Hematopoietic multipotent progenitor cell treated with erythropoietin and hydrocortisone succinate and interleukin-3 and kit ligand, for 8 days (in vitro differentiated cells): ENCODE results near the gene C16orf82.
A peak's percentile ranks its signal among the peaks of the same experiment; 100 is the strongest.
"Not testable (repeated sequence)": the region's sequence is repeated elsewhere in the genome, so short reads cannot be mapped to it uniquely, and the experiment has no call there.

Source experiments
- DNase-seq: peaks from one replicate; pipeline ENCODE4 v3.0.0-alpha.2; 2015

The C16orf82 gene

DNA sequence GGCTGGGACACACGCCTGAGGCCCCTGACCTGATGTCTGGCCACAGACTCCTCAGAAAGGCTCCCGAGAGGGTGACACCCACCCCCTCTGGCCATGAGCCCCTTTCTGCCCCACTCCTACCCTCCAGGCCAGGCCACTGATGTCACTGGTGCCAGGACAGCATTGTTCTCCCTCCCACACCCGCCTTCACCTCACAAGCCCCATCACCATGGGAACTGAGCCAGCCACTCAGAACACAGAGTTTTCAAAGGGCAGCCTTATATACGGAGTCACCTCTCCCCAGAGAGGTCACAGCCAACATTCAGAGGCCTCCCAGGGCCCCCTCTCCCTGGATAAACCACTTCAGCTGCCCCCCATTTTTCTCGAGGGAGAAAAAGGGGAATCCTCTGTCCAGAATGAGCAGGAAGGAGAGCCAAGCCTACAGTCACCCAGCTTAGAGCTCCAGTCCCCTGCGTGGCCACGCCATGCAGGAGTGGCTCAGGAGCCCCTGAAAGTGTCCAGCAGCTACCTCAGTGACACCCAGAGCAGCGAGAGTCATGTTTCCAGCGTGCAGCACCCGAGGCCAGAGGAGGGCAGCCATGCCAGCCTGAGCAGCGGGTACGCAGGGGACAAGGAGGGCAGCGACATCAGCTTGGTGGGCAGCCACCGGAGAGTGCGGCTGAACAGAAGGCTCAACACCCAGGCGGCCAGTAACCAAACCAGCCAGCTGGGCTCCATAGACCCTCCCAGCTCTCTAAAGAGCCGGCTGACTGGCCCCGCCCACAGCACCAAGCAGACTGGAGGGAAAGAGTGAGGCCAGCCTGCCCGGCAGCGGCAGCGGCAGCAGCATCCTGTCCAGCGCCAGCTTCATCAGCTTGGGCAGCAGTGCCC is at the start of gene C16orf82:
Gene C16orf82, plus strand, starts transcription at position 260 of the 870 bp plus-strand sequence.
- no peak for DNase-seq

DNA sequence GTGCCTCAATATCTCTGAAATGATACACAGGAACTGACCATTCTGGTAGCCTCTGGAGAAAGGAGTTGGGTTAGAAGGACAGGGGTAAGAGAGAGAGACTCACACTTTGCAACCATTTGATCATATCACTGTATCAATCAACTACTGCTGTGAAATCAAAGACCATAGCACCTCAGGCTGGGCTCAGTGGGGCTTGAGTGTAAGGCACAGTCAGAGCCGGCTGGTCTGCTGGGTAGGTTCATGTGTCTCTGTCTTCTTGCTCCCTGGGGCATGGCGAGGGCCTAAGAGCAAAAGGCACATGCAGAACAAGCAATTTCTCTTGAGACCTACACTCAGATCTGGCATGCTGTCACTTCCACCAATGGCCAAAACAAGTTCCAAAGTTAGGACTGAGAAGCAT is 46.7 kb upstream of the C16orf82 start:
- DNase-seq, result no peak

DNA sequence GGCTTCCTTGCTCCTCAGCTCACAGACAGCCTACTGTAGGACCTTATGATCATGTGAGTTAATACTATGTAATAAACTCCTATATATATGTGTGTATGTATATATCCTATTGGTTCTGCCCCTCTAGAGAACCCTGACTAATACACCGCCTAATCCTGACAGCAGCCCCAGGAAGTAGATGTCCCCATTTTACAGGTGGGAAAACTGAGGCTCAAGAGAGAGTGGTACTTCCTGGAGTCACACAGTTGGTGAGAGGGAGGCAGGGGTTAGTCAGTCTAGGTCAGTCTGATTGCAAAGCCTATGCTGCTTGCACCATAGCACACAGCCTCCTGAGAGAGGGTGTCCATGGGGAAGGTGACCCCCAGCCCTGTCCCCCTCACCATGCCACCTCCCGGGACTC is 42.7 kb upstream of the C16orf82 start:
- DNase-seq, result no peak

DNA sequence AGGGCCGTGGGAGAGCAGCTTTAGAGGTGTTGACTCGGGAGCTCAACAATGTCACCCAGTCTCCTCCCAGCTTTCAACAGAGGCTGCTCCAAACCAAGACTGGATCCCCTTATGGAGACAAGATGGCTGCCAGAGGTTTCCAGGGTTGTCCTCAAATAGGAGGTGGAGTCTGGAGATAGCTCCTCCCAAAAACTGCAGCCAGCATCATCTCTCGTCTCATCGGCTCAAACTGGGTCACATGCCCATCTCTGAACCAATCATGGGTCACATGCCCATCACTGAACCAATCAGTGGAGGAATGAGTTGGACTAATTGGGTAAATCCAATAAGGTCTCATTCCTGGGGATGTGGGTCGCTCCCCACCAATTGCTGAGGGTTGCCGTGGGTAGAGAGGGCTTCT is 41.1 kb upstream of the C16orf82 start:
- DNase-seq, result no peak

DNA sequence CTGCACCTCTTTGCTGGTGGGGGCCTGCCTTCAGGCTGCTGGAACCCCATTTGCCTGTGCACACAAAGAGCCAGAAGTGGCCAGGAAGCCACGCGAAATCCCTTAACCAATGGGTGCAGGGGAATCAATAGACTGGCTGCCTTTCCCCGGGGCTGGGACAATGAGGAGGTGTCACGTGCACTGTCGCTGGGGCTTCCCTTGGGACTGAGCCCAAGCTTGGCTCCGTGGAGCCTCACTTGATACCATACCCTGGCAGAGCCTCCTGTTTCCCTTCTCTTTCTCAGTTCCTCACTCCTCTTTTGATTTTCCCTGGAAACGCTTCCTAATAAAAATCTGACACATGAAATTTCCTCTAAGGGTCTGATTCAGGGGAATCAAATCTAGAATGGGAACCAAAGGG is 38.8 kb upstream of the C16orf82 start:
- DNase-seq, result no peak

DNA sequence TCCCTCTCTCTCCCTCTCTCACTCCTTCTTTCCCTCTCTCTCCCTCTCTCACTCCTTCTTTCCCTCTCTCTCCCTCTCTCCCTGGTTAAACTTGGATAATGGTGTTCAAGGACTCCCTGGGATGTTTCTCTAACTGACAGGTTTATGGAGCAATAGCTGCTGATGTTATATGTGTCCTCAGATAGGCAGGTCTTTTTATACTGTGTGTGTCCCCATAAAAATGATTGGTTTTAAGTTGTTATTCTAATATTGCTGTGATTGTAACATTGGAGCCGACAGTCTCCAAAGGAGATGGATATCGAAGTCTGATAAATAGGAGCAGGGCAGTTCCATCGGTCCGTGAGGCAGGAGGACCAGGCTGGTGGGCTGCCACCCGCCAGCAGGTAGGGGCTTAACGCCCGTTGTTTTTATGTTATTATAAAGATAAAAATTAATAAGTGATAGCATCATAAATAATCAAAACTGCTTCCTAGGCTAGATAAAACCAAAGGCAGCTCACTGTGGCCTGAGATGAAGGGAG is 38.1 kb upstream of the C16orf82 start:
- no peak for DNase-seq

DNA sequence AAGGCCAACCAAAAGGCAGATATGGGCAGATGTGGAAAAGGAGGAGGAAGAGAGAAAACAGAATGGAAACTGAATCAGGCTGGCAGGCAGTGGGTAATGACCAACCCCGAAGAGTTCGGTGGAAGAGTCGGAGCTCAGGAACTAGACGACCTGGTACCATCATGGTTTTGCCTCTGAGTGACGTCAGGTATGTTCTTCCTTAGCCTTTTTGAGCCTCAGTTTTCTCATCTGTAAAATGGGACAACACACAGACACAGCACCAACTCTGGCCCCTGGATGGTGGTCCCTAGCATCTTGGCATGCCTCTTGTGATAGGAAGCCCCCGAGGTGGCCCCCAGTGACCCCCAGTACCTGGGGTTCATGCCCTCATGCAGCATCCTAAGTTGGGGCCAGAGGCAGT is 37.2 kb upstream of the C16orf82 start:
- DNase-seq, result no peak

DNA sequence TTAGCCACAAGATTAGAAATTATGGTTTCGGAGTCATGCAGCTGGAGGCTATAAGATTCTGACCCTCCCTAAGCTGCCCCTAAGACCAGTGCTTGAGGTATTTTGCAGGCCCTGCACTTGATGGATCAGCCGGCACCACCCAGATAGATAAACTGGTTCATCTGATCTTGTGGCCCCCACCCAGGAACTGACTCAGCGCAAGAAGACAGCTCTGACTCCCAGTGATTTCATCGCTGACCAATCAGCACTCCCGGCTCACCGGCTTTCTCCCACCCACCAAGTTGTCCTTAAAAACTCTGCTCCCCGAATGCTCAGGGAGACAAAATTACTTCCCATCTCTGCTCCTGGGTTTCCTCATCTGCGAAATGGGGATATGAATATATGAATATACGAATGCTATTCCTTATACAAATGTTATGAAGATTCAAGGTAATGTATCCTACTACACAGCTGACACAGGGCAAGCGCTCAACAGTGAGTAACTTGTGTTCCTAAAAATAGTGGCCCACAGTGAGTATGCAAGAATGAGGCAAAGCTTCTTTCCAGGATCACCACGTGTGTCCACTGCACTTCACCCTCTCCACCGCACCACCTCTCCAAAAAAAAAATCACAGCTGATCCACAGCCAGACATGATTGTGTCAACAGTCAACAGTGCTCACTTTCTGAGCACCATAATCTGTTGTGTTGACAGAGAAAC is 33.3 kb upstream of the C16orf82 start:
- DNase-seq, result no peak

DNA sequence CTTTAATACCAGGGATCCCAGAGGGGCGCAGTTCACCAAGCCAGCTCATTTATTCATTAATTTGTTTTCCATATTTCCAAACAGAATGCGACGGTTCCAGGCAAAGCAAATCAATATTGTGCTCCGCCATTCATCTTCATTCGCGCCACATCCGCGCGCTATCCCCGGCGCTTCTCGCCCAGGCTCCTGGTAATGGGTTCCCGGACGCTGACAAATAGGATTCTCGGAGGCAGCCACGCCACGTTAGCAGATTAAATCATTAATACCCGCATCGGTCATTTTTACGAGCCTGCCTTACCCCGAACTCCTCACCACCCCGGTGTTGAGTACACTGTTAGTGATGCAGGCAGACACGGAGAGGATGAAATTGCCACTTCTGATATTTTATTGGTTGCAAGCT is 26.0 kb upstream of the C16orf82 start:
- DNase-seq, result no peak

DNA sequence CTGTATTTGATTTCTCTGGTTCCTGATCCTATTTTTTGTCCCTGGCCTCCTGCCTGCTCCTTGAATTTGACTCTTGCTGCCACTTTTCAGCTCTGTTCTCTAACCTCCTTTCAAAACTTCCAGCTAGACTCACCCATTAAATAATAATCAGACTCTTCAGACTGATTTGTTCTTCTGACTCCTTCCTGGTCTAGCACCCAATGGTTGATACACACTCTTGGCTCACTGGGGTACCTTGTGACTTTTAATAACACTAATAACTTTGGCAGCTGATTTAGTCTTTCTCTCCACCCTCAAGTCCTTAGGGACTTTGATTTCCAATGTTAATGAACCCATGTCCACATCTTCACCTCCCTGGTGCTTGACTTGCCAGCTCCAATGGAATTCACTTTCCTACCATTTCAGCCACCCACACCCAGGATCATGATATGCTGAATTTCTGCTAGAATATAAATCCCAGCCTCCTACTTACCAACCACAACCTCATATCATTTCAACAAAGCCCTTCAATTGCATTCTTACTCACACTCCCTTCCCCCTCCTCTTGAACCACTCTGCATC is 19.7 kb upstream of the C16orf82 start:
- DNase-seq, result no peak

DNA sequence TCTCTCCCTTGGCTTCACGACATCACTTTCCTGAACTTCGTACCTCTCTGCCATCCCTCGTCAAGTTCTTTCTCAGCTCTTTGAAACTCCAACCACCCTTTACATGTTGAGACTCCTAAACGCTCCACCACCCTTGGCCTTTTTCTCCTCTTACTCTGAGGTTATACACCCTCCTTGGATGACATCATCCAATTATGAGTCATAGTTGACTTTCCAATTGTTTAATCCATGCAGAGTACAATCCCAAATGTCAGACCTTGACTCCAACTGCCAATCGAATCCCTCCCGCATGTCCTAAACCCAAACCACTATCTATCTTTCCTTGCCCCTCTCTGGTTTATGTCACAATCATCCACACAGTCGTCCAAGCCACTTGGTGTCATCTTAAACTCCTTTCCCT is 18.4 kb upstream of the C16orf82 start:
- DNase-seq, result no peak

DNA sequence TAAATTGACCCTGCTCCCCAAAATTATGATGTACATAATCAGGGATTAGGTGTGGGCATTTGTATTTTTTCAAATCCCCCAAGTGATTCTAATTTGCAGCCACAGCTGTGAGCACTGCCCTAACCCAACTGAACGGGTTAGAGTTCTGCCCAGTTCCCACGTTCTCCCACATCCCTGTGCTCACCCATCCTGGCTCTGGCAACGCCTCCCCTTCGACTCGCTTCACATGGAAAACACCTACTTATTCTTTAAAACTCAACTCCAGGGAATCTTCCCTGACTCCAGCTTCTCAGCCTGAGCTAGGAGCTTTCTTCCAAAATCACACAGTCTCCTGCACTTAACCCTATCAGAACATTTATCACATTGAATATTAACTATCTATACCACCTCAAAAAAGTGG is 17.6 kb upstream of the C16orf82 start:
- no peak for DNase-seq

DNA sequence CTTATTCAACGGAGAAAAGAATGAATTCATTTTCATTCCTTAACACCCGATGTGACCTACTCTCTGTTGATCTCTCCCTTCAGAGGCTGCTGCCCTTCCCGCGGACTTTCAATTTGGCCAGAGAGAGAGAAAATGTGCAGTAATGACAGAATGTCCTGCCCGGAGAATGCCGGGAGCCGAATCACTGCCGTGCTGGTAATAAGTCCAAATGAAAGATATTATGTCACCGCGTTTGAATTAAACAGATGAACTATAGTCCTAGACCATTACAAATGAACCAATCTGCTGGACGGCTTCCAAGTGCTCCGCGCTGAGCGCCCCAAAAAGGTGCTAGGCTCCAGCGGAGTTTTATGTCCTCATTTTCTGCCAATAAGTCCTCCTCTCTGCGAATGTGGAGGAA is 14.7 kb upstream of the C16orf82 start:
- no peak for DNase-seq

DNA sequence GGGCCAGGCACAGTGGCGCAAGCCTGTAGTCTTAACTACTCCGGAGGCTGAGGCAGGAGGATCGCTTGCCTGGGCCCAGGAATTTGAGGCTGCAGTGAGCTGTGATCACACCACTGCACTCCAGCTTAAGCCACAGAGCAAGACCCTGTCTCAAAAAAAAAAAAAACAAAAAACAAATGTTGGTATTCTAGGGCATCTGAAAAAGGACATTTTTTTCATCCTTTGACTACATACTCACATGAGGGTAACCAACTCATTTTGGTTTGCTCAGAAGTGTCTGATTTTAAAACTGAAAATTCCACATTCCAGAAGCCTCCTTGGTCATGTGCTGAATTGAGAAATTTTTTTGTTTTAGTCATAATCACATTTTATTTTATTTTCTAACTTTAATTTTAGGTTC is 12.7 kb upstream of the C16orf82 start:
- DNase-seq, result no peak

DNA sequence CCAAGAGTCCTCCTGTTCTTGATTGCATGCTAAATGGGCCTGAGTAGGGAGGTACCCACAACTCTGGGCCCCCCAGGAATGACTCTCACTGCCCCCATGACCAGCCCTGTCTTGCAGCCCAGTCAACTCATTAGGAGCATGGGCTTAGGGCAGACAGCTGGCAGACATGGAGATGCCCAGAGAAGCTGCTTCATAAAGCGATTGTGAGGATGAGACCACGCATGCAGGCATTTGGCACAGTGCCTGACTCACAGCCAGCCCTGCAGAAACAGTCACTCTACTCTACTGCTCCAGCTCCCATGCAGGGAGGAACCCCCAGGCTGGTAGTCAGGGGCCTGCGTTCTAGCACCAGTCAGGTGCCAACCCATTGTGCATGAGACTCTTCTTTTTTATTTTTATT is 8.4 kb upstream of the C16orf82 start:
- no peak for DNase-seq

DNA sequence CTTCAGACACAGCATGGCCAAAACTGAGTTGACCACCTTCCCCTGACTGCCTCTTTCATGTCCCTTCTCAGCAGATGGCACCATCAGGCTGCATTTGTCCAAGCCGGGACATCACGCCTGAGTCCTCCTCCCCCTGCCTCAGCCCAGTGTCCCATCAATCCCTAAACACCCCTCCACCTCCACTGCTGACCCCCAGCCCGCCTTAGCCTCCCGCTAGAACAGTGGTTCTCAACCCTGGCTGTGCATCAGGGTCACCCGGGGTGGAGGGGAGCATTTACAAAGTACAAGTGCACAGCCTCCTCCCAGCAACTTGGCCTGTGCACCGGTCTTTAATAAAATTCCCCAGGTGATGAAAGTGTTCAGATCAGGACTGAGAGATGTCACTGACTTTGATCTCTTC is 4.0 kb downstream of the C16orf82 start:
- no peak for DNase-seq

DNA sequence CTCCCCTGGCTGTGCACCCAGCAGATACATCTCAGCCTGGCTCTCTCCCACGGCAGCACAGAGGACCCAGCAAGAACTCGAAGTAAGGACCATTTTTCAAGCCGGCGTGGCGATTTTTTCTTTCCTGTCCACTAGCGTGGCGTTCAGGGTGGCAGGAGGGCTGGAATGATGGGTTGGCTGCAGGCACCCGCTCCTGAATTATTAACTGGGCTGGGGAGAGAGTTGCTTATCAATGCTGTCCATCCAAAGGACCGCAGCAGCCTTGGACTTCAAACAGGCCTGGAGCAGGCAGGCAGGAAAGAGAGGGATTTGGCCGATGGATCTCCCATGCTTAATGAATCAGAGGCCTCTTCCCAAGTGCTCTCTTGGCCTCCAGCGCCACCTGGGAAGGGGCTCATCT is 7.0 kb downstream of the C16orf82 start:
- no peak for DNase-seq

DNA sequence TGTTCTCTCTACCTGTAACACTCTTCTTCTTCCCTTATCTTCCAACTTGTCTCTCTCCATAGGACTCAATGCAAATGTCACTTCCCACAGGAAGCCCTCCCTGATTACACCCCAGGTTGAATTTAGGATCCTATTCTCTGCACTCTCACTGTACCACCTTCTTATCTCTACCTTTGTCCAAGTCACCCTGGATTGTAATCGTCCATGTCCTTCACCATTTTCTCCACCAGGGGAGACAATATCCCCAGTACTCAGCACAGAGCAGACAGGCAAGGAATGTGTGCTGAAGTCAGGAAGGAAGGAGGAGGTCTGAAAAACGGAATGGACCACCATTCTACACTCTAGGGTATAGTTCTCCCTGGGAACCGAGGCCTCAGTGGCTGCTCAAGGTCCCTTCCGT is 14.2 kb downstream of the C16orf82 start:
- peak; percentile 7 for DNase-seq

DNA sequence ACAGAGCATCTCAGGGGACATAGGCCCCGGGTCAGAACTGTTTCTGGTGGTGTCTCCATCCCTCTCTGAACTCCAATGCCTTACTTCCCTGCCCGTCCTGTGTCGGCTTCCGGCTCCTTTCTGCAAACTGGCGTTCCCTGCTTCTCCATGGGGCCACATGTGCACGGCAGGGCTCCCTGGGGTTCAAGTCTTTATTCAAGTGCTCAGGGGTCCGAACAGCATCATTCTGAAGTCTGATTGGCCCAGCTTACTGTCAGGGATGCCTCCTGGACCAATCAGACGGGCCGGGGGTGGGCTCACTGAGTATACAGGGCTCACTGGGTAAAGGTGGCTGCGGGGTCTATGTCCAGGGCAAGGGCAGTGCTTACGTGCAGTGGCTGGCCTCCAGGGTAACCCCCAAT is 17.1 kb downstream of the C16orf82 start:
- DNase-seq, result no peak

DNA sequence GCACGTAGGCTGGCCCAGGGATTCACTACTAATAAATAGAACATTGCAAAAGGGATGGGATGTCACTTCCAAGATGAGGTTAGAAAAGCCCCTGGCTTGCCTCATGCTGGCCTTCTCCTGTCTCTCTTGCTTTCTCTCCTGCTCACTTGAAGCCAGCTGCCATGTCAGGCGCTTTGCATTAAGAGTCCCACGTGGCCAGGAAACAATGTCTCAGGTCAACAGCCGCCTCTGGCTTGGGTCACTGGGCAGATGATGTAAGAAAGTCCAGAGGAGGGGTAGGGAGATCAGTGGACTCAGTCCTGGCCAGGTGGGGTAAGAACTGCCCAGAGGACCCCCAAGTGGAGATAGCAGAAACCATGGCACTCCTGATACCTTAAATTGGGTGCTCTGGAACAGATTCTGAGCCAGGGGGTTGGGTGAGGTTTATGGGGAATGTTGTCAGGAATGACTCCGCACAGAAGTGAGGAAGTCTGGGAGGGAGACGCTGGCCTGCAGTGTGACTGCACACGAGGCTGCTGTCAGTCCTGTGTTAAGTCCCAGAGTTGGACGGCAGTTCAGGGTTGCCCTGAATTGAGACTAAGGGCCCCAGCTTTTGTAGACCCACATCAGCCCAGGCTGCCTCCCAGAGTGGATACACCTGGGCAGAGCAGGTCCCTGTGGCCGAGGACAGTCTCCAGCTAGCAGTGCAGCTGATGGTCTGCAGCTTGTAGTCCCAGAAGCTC is 17.7 kb downstream of the C16orf82 start:
- DNase-seq, result no peak

DNA sequence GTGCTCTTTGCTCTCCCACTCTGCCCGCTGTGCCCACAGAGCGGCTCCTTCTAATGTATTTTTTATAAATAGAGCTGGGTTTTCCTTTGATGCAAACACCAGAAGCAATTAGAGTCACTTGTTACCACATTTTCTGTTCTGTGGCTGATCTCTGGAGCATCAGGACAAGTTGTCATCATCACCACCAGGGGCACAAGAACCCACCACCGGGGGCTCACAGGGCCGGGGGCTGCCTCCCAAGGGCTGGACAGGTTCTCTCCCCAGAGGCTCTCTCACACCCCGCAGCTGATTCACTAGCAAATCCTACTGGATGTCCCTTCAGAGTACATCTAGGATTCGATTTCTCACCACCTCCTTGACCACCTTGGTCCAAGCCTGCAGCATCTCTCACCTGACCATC is 18.5 kb downstream of the C16orf82 start:
- no peak for DNase-seq

DNA sequence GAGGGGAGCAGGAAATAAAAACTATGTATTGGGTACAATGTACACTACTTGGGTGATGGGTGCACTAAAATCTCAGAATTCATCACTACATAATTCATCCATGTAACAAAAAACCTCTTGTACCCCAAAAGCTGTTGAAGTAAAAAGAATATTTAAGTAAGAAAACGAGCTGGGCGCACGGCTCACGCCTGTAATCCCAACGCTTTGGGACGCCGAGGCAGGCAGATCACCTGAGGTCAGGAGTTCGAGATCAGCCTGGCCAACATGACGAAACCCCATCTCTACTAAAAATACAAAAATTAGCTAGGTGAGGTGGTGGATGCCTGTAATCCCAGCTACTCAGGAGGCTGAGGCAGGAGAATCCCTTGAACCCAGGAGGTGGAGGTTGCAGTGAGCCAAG is 19.3 kb downstream of the C16orf82 start:
- DNase-seq, result not testable (repeated sequence)

DNA sequence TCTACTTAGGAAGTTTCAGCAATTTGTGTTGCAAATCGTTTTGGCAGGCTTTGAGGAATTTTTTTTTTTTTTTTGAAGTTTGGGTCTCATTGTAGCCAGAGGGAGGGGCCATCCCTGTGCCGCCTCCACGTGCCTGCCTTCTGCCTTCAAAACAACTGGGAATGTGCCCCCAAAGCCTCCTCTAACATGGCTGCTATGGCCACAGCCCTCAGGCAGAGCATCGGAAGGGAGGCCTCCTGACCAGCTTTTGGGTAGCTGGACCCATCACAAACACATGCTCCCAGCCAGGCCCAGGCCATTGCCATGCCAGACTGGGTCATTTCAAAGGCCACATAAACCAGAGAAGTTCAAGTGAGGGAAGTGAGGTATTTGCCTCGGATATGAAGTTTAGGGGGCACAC is 21.5 kb downstream of the C16orf82 start:
- no peak for DNase-seq
